AML-193 (cell line): ENCODE results near the gene PDK1.

ENCODE experiments used
- DNase-seq, 2 experiments: peaks; one replicate each; lab custom pipeline; 2025; lab: John Stamatoyannopoulos, UW

The PDK1 gene

DNA sequence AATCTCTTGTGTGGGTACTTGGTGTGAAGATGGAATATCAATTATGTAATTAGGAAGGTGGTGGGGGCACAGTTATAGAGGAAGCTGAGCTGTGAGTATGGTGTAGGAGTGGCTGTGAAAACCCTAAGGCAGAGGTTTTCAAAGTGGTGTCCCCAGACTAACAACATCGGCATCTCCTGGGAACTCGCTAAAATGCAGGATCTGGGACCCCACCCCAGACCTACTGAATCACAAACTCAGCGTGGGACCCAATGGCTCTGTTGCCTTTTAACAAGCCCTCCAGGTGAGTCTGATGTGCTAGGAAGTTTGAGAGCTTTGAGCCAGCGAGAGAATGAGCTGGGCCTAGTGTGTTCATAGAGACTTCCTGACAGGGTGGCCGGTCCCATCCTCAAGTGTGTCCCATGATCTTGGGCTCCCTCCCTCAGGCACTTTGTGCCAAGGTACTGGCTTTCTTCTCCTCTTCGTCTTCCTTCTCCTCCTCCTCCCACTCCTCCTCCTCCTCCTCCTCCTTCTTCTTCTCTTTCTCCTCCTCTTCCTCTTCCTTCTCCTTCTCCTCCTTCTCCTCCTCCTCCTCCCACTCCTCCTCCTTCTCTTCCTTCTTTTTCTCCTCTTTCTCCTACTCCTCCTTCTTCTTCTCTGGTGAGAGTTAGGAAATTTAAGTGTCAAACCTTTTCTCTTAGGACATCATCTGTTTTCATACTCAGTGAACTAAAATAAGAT lies 86.6 kb downstream of the PDK1 start:
- no peak for DNase-seq

GRCh38 chr2:172643142-172643541 lies 87.3 kb downstream of the PDK1 start:
- no peak for DNase-seq

- no peak for DNase-seq
These were observed 91.5 kb downstream of the PDK1 start for GRCh38 chr2:172647439-172647838.

- DNase-seq = no peak
These were observed 99.4 kb downstream of the PDK1 start for GRCh38 chr2:172655091-172655837.

- DNase-seq = no peak
These were observed 100.1 kb downstream of the PDK1 start for GRCh38 chr2:172655838-172656573.
